8988T (cell line): Measurements from ENCODE around the gene PNLDC1.
A peak's percentile ranks its signal among the peaks of the same experiment; 100 is the strongest.

Source experiments
- DNase-seq: peaks from one replicate; pipeline ENCODE4 v3.0.0; 2011

The PNLDC1 gene, protein sequence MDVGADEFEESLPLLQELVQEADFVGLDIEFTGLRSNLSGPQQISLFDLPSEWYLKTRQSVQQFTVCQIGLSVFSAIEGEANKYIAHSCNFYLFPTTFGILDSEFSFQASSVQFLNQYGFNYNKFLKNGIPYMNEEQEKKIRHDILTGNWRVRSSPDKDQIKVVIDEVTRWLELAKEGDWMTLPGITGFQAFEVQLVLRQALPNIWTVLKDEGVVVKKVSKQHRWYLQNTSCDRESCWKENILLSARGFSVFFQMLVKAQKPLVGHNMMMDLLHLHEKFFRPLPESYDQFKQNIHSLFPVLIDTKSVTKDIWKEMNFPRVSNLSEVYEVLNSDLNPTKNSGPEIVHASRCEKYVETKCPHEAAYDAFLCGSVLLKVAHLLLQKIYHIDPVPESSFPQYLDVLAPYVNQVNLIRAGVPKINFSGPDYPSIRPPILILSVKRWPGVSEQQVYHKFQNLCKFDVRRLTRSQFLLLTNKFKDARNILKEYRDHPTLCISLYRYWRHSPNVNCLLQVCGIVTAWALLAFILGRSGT

DNA sequence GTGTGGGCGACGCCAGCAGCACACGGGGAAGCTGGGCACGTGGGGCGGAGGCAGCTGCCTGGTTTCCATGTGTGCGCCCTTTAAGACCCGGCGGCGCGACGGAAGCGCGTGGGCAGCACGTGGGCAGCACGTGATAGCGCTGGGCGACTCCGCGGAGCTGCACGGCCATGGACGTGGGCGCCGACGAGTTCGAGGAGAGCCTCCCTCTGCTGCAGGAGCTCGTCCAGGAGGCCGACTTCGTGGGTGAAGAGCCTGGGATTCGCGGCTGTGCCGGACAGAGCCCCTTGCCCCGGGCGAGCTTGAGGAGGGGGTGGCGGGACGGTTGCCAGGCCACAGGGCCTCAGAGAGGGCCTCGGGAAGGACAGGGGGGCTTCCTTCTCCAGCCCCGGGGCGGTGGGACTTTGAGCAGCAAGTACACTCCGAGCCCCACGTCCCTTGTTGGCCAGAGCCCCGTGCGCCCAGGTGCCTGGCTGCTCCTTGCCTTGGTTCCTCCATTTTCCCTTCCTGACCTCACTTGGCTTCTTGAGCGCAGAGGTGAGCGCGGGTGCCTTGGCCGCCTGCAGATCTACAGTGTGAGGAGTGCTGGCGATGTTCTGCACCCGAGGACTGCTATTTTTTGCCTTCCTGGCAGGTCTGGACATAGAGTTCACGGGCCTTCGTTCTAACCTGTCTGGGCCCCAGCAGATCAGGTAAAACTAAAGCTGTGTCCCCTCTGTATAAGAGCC lies at the start of gene PNLDC1:
Gene PNLDC1 (plus strand): TSS at position 136 of the 725 bp plus-strand sequence. CDS start 32 bp downstream, at position 168.
- no peak for DNase-seq

DNA sequence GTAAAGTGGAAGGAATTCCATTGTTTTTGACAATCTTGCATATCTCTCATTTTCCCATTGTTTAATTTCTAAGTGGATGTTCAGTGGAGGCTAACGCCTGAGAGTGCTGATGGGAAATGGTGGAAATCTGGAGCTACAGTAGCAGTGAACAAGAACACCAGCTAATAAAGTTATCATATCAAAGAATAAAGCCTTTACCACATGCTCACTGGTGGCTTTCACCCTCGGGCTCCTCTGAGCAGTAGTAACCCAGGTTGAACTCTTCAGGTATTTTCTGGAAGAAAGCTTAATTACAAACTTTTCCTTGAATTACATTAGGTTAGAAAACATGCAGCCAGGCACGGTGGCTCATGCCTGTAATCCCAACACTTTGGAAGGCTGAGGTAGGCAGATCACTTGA lies 48.6 kb upstream of the PNLDC1 start:
- no peak for DNase-seq

DNA sequence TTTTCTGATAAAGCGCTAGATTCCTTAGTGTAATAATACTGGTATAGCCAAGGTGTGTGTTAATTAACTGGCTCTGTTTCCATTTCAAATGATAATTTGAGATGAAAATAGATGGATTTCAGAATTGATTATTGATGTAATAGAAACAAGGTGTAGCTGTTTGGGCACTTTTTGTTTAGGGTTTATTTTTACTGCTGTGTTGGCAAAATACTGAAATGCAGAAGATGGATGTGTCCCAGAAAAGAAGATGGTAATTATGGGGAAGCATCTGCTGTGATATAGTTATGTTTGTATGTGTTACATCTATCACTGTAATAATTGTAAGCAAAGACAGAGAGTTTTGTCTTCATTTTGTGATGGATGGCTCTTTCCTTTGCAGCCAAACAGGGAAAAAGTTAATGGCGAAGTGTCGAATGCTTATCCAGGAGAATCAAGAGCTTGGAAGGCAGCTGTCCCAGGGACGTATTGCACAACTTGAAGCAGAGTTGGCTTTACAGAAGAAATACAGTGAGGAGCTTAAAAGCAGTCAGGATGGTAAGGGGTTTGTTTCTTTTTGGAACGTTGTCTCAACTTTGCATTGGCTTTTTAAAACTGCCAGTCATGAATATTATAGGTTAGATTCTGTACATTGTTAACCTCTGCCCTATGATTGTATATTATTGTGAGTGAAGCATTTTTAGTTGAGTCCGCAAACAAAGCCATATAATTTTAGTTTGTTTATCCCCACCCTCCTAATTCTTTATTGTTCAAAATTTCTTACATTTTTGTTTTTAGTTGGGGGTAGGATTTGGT lies 46.8 kb upstream of the PNLDC1 start:
- no peak for DNase-seq

DNA sequence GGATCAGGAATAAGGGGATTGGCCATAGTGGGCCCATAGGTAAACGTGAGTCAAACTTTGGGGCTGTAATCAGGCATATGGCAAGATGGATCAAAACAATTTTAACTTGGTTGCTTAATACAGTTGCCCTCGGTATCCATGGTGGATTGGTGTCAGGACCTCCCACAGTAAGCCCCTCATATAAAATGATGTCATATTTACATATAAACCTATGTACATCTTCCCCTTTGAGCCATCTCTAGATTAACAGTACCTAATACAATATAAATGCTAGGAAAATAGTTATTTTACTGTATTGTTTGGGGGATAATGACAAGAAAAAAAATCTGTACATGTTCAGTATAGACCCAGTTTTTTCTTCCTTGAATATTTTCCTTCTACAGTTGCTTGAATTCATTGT lies 45.7 kb upstream of the PNLDC1 start:
- DNase-seq: no peak

DNA sequence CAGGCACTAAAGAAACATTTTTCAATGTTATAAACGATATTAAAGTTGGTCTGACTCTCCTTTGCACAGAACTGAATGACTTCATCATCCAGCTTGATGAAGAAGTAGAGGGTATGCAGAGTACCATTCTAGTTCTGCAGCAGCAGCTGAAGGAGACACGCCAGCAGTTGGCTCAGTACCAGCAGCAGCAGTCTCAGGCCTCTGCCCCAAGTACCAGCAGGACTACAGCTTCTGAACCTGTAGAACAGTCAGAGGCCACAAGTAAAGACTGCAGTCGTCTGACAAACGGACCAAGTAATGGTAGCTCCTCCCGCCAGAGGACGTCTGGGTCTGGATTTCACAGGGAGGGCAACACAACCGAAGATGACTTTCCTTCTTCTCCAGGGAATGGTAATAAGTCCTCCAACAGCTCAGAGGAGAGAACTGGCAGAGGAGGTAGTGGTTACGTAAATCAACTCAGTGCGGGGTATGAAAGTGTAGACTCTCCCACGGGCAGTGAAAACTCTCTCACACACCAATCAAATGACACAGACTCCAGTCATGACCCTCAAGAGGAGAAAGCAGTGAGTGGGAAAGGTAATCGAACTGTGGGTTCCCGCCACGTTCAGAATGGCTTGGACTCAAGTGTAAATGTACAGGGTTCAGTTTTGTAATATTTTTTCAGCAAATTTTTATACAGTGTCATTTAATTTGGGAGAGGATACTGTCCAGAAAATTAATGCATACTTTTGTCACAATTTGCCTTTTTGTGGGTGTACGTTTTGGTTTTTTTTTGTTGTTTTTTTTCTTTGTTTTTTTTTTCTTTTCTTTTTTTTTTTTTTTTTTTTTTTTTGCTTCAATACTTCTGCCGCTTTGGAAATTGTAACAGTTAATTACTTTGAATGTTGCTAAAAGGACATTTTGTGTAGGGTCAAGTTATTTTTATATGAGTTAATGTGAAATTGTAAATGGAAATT lies 44.8 kb upstream of the PNLDC1 start:
- DNase-seq: no peak

DNA sequence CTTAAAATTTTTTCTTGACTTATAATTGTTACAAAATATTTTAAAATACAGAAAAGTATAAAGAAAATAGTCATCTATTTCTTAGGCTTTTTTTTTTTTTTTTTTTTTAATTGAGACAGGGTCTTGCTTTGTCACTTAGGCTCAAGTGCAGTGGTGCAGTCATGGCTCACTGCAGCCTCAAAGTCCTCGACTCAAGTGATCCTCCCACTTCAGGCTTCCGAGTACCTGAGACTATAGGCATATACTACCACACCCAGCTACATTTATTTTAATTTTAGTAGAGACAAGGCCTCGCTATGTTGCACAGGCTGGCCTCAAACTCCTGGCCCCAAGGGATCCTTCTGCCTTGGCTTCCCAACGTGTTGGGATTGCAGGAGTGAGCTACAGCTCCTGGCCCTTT lies 43.6 kb upstream of the PNLDC1 start:
- no peak for DNase-seq

DNA sequence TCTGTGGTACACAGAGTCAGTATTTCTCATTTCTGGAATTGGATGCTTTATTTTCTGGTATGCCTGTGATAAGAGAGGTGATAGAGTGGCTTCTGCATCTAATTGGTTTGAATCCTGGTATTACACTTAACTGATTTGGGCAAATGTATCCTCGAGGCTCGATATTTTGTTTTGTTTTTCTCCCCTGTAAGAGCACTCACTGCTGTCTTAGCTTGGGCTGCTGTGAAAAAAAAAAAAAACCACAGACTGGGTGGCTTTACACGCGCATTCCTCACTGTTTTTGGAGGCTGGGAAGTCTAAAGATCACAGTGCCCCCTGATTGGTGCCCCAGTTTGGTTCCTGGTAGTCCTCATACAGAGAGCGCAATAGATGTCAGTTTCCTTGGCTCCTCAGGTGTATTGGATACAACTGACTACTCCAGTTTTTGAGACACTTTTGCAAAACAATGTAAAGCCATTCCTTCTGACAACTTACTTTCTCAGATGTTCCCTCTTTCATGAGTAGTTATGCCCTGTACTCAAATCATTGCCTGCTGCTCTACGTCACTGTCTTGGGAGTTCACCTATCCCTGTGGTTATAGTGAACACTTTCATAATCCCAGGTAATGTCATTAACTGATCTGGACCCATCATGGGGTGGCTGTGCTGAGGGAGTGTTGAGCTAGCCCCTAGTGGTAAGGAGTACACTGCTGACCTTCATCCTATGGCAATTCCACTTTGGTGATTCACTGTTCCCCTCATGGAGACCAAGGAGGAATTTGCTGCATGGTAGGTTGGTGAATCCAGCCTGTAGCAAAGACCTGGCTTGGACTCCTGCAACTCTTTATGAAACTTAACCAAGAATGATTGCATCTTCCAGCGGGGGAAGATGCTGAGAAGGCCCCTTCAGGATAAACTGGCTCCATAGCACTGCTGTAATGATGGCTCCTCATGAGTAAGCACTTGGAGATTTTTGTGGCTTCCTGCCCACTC lies 41.8 kb upstream of the PNLDC1 start:
- DNase-seq: no peak

DNA sequence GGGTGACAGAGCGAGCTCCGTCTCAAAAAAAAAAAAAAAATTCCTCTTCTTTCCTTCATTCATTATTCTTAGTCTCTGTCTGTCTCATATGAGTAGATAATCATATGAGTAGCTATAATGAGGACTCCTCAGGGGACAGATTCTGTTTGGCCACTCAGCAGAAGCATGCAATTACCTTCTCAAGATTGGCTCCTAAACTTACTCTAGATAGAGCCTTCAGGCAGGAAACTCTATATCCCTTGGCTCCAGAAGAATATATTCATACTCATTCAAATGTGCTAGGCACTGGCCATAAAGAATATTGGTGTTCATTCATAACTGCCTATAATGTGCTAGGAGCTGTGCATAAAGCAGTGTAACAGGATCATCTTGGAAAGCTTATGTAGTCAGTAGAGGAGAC lies 40.4 kb upstream of the PNLDC1 start:
- no peak for DNase-seq

DNA sequence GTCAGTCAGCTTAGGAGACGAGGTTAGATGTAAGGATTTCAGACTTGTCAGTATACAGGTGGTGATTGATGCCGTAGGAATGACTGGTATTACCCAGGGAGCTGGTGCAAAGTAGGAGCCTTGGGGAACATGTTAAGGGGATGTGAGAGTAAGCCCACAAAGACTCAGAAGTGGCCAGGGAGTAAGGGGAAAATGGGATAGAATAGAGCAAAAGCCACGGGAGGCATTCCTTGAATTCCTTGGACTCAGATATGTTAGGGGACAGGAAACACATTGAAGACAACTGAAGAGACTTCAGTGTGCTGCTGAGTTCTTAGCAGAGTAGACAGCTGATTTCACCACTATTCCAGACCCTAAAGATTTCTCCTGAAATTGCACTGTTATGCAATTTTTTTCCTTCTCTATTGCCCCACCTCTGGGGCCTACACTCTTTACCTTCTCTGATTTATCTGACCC lies 39.4 kb upstream of the PNLDC1 start:
- peak; percentile 51 for DNase-seq

DNA sequence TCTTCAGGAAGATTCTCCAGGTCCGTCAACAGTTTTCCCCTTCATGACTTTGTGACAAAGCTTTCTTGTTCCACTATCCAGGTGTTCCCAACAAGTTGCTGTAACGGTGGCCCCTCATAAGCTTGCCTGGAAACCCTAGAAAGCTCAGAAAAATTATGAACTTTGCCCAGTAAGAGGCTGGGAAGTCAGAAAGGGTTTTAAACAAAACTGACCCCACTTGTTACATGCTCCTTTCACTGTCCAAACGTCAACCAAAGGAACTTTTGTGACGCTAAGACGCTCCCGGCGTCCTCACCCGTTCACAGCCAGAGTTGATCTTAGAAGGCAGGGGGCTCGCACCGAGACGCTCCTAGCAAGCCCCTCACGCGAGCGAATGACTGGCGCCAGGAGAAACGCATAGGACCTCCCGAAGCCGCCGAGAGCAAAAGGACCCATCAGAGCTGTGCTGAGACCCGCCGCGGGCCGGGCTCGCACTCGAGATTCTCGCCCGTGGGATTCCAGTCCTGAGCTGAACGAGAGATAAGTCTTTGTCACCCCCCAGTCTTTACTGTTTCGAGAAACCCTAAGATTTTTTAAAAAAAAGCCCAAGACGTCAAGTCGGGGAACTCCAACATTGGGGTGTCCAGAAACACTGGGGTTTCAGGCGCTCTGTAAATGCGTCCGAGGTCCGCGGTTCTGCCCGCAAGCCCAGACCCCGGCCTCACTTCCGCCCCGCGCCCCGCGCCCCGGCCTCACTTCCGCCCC lies 38.8 kb upstream of the PNLDC1 start:
- DNase-seq: no peak

DNA sequence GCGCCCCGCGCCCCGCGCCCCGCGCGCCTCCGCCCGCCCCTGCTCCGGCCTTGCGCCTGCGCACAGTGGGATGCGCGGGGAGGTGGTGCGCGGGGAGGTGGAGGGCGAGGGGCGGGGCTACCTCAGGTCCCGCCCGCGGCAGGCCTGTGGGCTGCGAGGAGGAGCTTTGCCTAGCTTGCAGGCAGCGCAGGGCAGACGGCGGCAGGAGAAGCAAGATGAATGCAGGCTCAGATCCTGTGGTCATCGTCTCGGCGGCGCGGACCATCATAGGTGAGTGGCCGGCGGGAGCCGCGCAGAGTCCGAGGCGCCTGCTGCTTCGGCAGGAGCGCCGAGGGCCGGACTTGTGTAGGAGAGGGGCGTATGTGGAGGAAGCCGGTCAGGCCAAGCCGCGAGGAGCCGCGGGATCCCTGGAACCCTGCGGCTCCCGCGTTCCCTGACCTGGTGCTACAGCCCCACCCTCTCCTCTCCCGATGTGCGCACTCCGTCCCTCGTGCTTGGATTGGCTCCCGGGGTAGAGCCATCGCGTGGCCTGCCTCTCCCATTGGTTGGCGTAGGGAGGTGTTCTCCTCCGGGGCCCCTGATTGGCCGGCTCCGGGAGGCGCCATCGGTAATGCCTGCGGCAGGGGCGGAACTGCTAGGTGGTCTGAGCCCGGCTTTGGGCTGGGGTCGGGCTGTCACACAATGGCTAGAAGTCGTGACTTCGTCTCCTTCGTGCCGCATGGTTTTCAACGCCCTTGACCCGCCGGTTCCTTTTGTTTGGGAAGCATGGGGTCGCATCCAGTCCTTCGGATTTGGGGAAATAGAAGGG lies 38.0 kb upstream of the PNLDC1 start, which contains the start of gene ACAT2:
Gene ACAT2 (plus strand): TSS at position 173 of the 808 bp plus-strand sequence. CDS start 43 bp downstream, at position 216.
- peak; percentile 95 for DNase-seq

DNA sequence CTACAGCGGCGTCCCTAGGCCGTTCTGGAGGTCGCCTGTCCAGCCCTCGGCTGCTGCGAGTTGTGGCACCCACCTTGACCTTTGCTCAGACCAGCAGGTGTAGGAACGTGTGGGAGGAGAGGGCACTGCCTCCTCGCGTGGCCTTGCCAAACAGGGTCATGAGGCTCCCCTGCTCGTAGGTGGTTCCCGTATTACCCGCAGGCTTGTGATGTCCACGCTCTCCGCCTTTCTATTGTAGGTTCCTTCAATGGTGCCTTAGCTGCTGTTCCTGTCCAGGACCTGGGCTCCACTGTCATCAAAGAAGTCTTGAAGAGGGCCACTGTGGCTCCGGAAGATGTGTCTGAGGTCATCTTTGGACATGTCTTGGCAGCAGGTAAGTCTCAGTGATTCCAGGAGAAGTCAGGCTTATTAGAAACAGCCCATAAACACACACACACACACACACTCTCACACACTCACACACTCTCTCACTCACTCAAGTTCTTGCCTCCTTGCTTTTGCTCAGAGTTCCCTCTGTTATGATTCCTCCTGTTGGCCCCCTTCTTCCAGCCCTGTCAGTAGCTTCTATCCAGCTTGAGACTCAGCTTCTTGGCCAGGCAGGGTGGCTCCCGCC lies 37.3 kb upstream of the PNLDC1 start:
- no peak for DNase-seq

DNA sequence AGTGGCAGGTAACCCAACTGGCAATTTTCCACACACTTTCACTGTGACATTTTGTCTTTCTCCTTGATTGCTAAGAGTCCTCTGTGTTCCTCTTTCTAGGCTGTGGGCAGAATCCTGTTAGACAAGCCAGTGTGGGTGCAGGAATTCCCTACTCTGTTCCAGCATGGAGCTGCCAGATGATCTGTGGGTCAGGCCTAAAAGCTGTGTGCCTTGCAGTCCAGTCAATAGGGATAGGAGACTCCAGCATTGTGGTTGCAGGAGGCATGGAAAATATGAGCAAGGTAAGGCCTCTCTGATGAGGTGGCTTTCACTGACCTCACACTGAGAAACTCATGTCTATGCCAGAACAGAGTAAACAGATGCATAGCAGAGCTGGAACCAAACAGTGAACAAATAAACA lies 33.2 kb upstream of the PNLDC1 start:
- no peak for DNase-seq

DNA sequence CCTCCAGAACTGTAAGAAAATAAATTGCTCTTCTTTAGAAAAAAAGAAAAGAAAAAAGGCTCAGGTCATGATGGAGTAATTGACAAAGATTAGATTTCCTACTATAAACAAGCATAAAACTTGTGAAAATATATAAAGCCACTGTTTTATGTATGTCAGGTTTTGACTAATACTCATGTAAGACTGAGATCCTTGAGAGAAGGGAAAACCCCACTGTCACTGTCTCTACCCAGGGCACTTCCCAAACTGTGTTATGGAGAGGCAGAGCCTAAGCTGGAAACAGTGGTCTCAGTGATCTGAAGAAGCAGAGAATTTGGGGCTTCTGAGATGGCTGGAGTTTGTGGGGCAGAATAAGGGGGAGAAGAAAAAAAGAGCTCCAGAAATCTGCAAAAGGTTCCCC lies 30.6 kb upstream of the PNLDC1 start:
- DNase-seq: no peak

DNA sequence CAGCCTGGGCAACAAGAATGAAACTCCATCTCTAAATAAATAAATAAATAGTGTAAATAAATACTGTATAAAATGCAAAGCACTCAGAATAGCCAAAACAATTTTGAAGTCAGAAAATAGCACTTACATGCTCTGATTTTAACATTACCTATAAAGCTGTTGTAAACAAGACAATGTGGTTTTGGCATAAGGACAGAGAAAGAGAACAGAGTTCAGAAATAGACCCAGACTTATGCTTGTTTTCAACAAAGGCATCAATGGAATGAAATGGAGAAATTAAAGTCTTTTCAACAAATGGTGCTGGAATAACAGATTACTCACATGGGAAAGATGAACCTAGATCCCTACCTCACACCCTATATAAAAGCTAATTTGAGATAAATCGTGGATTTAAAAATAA lies 27.9 kb upstream of the PNLDC1 start:
- DNase-seq: no peak

DNA sequence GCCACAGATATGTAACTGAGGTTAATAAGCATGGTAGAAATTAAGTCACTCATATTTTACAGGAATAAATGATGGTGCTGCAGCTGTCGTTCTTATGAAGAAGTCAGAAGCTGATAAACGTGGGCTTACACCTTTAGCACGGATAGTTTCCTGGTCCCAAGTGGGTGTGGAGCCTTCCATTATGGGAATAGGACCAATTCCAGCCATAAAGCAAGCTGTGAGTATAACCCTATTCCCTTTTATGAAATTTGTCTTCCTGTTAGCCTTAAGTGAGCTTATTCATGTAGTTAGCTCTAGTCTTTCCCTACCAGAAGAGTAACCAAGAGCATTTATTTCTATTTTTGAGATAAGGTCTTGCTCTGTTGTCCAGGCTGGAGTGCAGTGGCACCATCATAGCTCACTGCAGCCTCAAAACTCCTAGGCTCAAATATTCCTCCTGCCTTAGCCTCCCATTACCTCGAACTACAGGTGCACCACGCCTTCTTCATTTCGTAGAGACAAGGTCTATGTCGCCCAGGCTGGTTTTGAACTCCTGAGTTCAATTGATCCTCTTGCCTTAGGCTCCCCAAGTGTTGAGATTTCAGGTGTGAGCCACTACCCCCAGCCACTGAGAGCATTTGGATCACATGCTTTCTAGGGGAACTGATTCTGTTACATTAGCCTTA lies 22.7 kb upstream of the PNLDC1 start:
- no peak for DNase-seq

DNA sequence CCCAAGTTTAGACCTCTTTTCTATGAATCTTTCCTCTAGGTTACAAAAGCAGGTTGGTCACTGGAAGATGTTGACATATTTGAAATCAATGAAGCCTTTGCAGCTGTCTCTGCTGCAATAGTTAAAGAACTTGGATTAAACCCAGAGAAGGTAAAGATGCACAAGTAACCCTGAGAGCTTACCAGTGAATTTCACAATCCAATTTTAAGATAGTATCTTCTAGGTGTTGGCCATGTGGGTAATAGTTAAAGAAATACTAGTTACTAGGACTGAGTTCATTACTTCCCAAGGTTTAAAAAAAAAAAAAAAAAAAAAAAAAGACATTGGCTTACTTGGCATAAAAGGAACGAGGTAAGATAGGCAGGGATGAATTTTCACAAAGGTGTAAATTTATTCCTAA lies 21.9 kb upstream of the PNLDC1 start:
- DNase-seq: no peak

DNA sequence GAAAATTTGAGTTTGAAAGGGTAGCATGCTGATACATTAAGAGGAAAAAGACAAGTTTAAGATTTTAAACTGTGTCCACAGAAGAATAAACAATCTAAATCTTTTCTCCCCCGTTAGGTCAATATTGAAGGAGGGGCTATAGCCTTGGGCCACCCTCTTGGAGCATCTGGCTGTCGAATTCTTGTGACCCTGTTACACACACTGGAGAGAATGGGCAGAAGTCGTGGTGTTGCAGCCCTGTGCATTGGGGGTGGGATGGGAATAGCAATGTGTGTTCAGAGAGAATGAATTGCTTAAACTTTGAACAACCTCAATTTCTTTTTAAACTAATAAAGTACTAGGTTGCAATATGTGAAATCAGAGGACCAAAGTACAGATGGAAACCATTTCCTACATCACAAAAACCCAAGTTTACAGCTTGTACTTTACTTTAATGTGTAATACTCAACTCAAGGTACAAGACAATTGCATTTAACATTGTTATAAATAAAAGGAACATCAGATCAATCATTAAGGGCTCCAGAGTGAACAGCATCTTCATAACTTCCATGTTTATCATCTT lies 21.5 kb upstream of the PNLDC1 start:
- DNase-seq: no peak
